DMS79 (cell line): ENCODE measurements around the gene PSMB7.
A peak's percentile ranks its signal among the peaks of the same experiment; 100 is the strongest.

Experiments
- DNase-seq: peaks from one replicate; lab custom pipeline; 2025; lab: John Stamatoyannopoulos, UW

The PSMB7 gene

GRCh38 chr9:124381170-124381945, 33.9 kb downstream of the PSMB7 start:
- no peak for DNase-seq

GRCh38 chr9:124377551-124378406, 37.5 kb downstream of the PSMB7 start:
- DNase-seq: no peak

GRCh38 chr9:124376329-124376728, 38.9 kb downstream of the PSMB7 start:
- no peak for DNase-seq

GRCh38 chr9:124375726-124376125, 39.5 kb downstream of the PSMB7 start:
- DNase-seq: no peak

- DNase-seq: no peak
Measured at GRCh38 chr9:124373851-124374250, 41.4 kb downstream of the PSMB7 start.

- DNase-seq: no peak
Measured at GRCh38 chr9:124373386-124373785, 41.9 kb downstream of the PSMB7 start.

- DNase-seq: no peak
Measured at GRCh38 chr9:124372038-124372437, 43.2 kb downstream of the PSMB7 start.

GRCh38 chr9:124370896-124371582, 44.2 kb downstream of the PSMB7 start:
- no peak for DNase-seq

GRCh38 chr9:124369231-124369797, 45.9 kb downstream of the PSMB7 start:
- DNase-seq: no peak

GRCh38 chr9:124368692-124369091, 46.5 kb downstream of the PSMB7 start:
- peak; percentile 14 for DNase-seq

GRCh38 chr9:124366476-124367220, 48.6 kb downstream of the PSMB7 start:
- no peak for DNase-seq

GRCh38 chr9:124365036-124365435, 50.2 kb downstream of the PSMB7 start:
- DNase-seq: no peak

GRCh38 chr9:124364141-124364540, 51.1 kb downstream of the PSMB7 start:
- no peak for DNase-seq

- no peak for DNase-seq
Measured at GRCh38 chr9:124363326-124364096, 51.7 kb downstream of the PSMB7 start.

- no peak for DNase-seq
Measured at GRCh38 chr9:124361128-124361527, 54.1 kb downstream of the PSMB7 start.

GRCh38 chr9:124359855-124360678, 55.2 kb downstream of the PSMB7 start:
- DNase-seq: no peak

GRCh38 chr9:124359426-124359825, 55.8 kb downstream of the PSMB7 start:
- DNase-seq: no peak

GRCh38 chr9:124358631-124359030, 56.6 kb downstream of the PSMB7 start:
- DNase-seq: no peak

GRCh38 chr9:124357721-124358361, 57.4 kb downstream of the PSMB7 start:
- no peak for DNase-seq
